GM12892 (cell line): ENCODE measurements around the gene PDCD10.

Experiments
- POLR2A ChIP-seq: IDR thresholded peaks from 2 replicates; pipeline ENCODE4 v1.6.1; 2011; ENCODE audit warnings: low read depth, low read length, control low read depth
- POLR2AphosphoS5 ChIP-seq: IDR thresholded peaks from 2 replicates; pipeline ENCODE4 v1.6.1; 2011; ENCODE audit warnings: low read depth, low read length, control low read depth
- TAF1 ChIP-seq: IDR thresholded peaks from 2 replicates; pipeline ENCODE4 v1.6.1; 2011; ENCODE audit warnings: low read depth, mild to moderate bottlenecking, control low read depth, low read length, borderline replicate concordance

- TF ChIP-seq POLR2A = no peak
- TF ChIP-seq POLR2AphosphoS5 = no peak
- no peak for TF ChIP-seq TAF1
These were observed 71.7 kb downstream of the PDCD10 start for GRCh38 chr3:167662919-167663400.
